Activated T-cell treated with anti-CD3 and anti-CD28 coated beads for 48 hours (primary cell): Measurements from ENCODE around the gene TMEM88.

ENCODE experiments used
- DNase-seq: peaks from one replicate; pipeline ENCODE4 v3.0.0-alpha.2; 2020; ENCODE audit warnings: low read depth

The TMEM88 gene

GRCh38 chr17:7833011-7833794 lies 21.7 kb upstream of the TMEM88 start:
- DNase-seq, result no peak

- peak; percentile 85 for DNase-seq
Measured at GRCh38 chr17:7833795-7834541, 20.9 kb upstream of the TMEM88 start, which contains the start of gene KDM6B. Gene KDM6B, plus strand, starts transcription at chr17:7834217. Its CDS starts 11,338 bp downstream, at chr17:7845555.

GRCh38 chr17:7834542-7834956 lies 20.3 kb upstream of the TMEM88 start:
- no peak for DNase-seq

- peak; percentile 89 for DNase-seq
Measured at GRCh38 chr17:7834957-7835813, 19.7 kb upstream of the TMEM88 start.

- peak; percentile 46 for DNase-seq
Measured at GRCh38 chr17:7835814-7836595, 18.9 kb upstream of the TMEM88 start.

GRCh38 chr17:7836596-7837407 lies 18.1 kb upstream of the TMEM88 start:
- peak; percentile 69 for DNase-seq

- no peak for DNase-seq
Measured at GRCh38 chr17:7837408-7838088, 17.3 kb upstream of the TMEM88 start.

- DNase-seq, result no peak
Measured at GRCh38 chr17:7838090-7839075, 16.5 kb upstream of the TMEM88 start.

GRCh38 chr17:7839190-7839875 lies 15.5 kb upstream of the TMEM88 start:
- DNase-seq, result no peak

- no peak for DNase-seq
Measured at GRCh38 chr17:7839876-7840261, 15.0 kb upstream of the TMEM88 start.

- no peak for DNase-seq
Measured at GRCh38 chr17:7840441-7840840, 14.4 kb upstream of the TMEM88 start.

- DNase-seq, result no peak
Measured at GRCh38 chr17:7840875-7841274, 14.0 kb upstream of the TMEM88 start.

- peak; percentile 92 for DNase-seq
Measured at GRCh38 chr17:7841396-7841914, 13.4 kb upstream of the TMEM88 start.

GRCh38 chr17:7841915-7842379 lies 12.9 kb upstream of the TMEM88 start:
- DNase-seq, result peak; percentile 80

- DNase-seq, result peak; percentile 92
Measured at GRCh38 chr17:7842380-7843256, 12.2 kb upstream of the TMEM88 start.

GRCh38 chr17:7843257-7843535 lies 11.7 kb upstream of the TMEM88 start:
- no peak for DNase-seq
